Tibial nerve (tissue), 4 donors: ENCODE results near the gene SCN2B. TPM values are rescaled to one million over a fixed set of nuclear protein-coding genes. Genes with fewer than 3 reads are reported as not detected.

ENCODE experiments used
- DNase-seq, 2 donors: peaks; one replicate each; pipeline ENCODE4 v3.0.0-alpha.2; 2019; ENCODE audit warnings: low spot score in 2 of 2
- H3K27ac ChIP-seq, 4 donors: fragments of 200-600 bp; sonication (generic) in 3 of 4; one replicate each; pipeline ENCODE4 v1.5.1; 2017 to 2019; ENCODE audit warnings: mild to moderate bottlenecking in 1 of 4
- H3K27me3 ChIP-seq, 2 donors: fragments of 200-600 bp; sonication (generic) in 1 of 2; one replicate each; pipeline versions ENCODE4 v1.5.1 to v1.6.0; 2017 to 2019
- H3K36me3 ChIP-seq, 3 donors: fragments of 200-600 bp; sonication (generic); one replicate each; pipeline ENCODE4 v1.5.1; 2018 to 2019
- H3K4me1 ChIP-seq, 4 donors: fragments of 200-600 bp; sonication (generic) in 3 of 4; one replicate each; pipeline ENCODE4 v1.5.1; 2017 to 2019
- H3K4me3 ChIP-seq, 4 donors: fragments of 200-600 bp; sonication (generic) in 3 of 4; one replicate each; pipeline ENCODE4 v1.5.1; 2017 to 2019; ENCODE audit warnings: mild to moderate bottlenecking in 1 of 4, moderate library complexity in 1 of 4
- H3K9me3 ChIP-seq, 4 donors: fragments of 200-600 bp; sonication (generic) in 3 of 4; one replicate each; pipeline ENCODE4 v1.5.1; 2017 to 2019
- EP300 ChIP-seq, 2 donors: sonication (generic); formaldehyde crosslinking; IDR thresholded peaks; one replicate each; pipeline ENCODE4 v1.6.1; 2017; ENCODE audit warnings: antibody characterized with exemption in 2 of 2, mild to moderate bottlenecking in 1 of 2
- POLR2A ChIP-seq, 2 donors: fragments of 450-650 bp; IDR thresholded peaks; one replicate each; pipeline ENCODE4 v1.6.1; 2017; ENCODE audit warnings: antibody characterized with exemption in 2 of 2, mild to moderate bottlenecking in 2 of 2, moderate library complexity in 2 of 2
- WGBS, 2 donors: methylation state at CpG; one replicate each; pipeline ENCODE4 v1.1.5; 2018; 5-methylcytosine and 5-hydroxymethylcytosine counted together
- total RNA-seq, 4 donors: library from RNA; depleted of rRNA; stranded (reverse); fragments of >200 nt; gene quantifications; one replicate each; pipeline ENCODE4 v1.1.0, GENCODE V29; 2016
- TF ChIP-seq, protein P1 (sequence below), 5 experiments: fragments of 200-600 bp in 3 of 5; fragments of 450-650 bp in 2 of 5; sonication (generic) in 3 of 5; IDR thresholded peaks; one replicate each; pipeline ENCODE4 v1.5.1; 2016 to 2019; ENCODE audit warnings: antibody characterized with exemption in 5 of 5, mild to moderate bottlenecking in 3 of 5, moderate library complexity in 2 of 5

SCN2B gene
- total RNA-seq, 4 donors from 2014 or later: 0.78 to 1.3 (median 0.87) TPM; not detected in 1

GRCh38 chr11:118215765-118216164 is 39.3 kb upstream of the SCN2B start:
- no peak overlapping the region for H3K4me3 ChIP-seq
- WGBS, 2 donors: 86 to 88% methylated on average over 7 of the region's 7 CpGs
- no peaks in the 10 kb centered on the region for H3K36me3 ChIP-seq
- peak overlapping the region in 1 of 4 donors; percentile 34 for H3K27ac ChIP-seq
- TF ChIP-seq POLR2A (IDR thresholded peaks at IDR 0.05): no peak
- TF ChIP-seq EP300 (IDR thresholded peaks at IDR 0.05): no peak
- TF ChIP-seq, protein P1, sequence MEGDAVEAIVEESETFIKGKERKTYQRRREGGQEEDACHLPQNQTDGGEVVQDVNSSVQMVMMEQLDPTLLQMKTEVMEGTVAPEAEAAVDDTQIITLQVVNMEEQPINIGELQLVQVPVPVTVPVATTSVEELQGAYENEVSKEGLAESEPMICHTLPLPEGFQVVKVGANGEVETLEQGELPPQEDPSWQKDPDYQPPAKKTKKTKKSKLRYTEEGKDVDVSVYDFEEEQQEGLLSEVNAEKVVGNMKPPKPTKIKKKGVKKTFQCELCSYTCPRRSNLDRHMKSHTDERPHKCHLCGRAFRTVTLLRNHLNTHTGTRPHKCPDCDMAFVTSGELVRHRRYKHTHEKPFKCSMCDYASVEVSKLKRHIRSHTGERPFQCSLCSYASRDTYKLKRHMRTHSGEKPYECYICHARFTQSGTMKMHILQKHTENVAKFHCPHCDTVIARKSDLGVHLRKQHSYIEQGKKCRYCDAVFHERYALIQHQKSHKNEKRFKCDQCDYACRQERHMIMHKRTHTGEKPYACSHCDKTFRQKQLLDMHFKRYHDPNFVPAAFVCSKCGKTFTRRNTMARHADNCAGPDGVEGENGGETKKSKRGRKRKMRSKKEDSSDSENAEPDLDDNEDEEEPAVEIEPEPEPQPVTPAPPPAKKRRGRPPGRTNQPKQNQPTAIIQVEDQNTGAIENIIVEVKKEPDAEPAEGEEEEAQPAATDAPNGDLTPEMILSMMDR (IDR thresholded peaks at IDR 0.05): no peak
- peaks cover 0 to 48% of the 10 kb centered on the region in 2 donors for H3K27me3 ChIP-seq
- no peaks in the 10 kb centered on the region for H3K9me3 ChIP-seq
- peaks cover 0 to 4% (median 0%) of the 10 kb centered on the region in 4 donors for H3K4me1 ChIP-seq
- no peak for DNase-seq

DNA sequence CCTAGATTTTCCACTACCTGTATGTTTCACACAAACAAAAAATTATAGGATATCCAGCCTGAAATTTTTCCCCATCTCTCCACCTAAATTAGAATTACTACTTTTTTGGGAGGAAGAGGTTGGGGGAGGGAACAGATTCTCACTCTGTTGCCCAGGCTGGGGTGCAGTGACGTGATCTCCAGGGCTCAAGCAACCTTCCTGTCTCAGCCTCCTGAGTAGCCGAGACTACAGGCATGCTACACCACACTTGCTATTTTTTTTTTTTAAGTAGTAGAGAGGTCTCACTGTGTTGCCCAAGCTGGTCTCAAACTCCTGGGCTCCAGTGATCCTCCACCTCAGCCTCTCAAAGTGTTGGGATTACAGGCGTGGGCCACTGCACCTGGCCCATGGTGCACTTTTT is 38.8 kb upstream of the SCN2B start:
- 74 to 75% methylated on average over 3 of the region's 3 CpGs for WGBS, 2 donors
- peaks cover 0 to 4% (median 0%) of the 10 kb centered on the region in 4 donors for H3K4me1 ChIP-seq
- H3K27me3 ChIP-seq: peaks cover 0 to 48% of the 10 kb centered on the region in 2 donors
- peak overlapping the region in 2 of 4 donors; percentile 6 to 34 for H3K27ac ChIP-seq
- no peak for TF ChIP-seq POLR2A (IDR thresholded peaks at IDR 0.05)
- TF ChIP-seq, protein P1 (IDR thresholded peaks at IDR 0.05): no peak
- TF ChIP-seq EP300 (IDR thresholded peaks at IDR 0.05): no peak
- no peak overlapping the region for H3K4me3 ChIP-seq
- no peak for DNase-seq
- H3K9me3 ChIP-seq: no peaks in the 10 kb centered on the region
- no peaks in the 10 kb centered on the region for H3K36me3 ChIP-seq

GRCh38 chr11:118214210-118214914 is 37.9 kb upstream of the SCN2B start:
- no peak for DNase-seq
- TF ChIP-seq EP300 (IDR thresholded peaks at IDR 0.05): peak in 1 of 2 donors; percentile 47
- TF ChIP-seq, protein P1 (IDR thresholded peaks at IDR 0.05): no peak
- peaks cover 0 to 4% (median 0%) of the 10 kb centered on the region in 4 donors for H3K4me1 ChIP-seq
- H3K4me3 ChIP-seq: no peak overlapping the region
- no peaks in the 10 kb centered on the region for H3K9me3 ChIP-seq
- peaks cover 0 to 48% of the 10 kb centered on the region in 2 donors for H3K27me3 ChIP-seq
- 67 to 68% methylated on average over 6 of the region's 6 CpGs for WGBS, 2 donors
- peak overlapping the region in 2 of 4 donors; percentile 6 to 28 for H3K27ac ChIP-seq
- H3K36me3 ChIP-seq: no peaks in the 10 kb centered on the region

- Histone ChIP-seq H3K36me3 (no peaks in the 10 kb centered on the region), H3K9me3 (no peaks in the 10 kb centered on the region), H3K4me1 (peaks cover 0 to 4% (median 0%) of the 10 kb centered on the region in 4 donors), H3K4me3 (no peak overlapping the region), H3K27me3 (peaks cover 0 to 48% of the 10 kb centered on the region in 2 donors), H3K27ac (peak overlapping the region in 2 of 4 donors; percentile 6 to 28)
- WGBS, 2 donors: 87 to 95% methylated on average over 2 of the region's 2 CpGs
- no peak for TF ChIP-seq EP300 (IDR thresholded peaks at IDR 0.05)
- TF ChIP-seq POLR2A (IDR thresholded peaks at IDR 0.05): no peak
- DNase-seq: no peak
Measured at GRCh38 chr11:118213781-118214180, 37.3 kb upstream of the SCN2B start.

GRCh38 chr11:118213201-118213600 is 36.8 kb upstream of the SCN2B start:
- Histone ChIP-seq H3K36me3 (no peaks in the 10 kb centered on the region), H3K4me1 (peaks cover 0 to 4% (median 0%) of the 10 kb centered on the region in 4 donors), H3K27me3 (peaks cover 0 to 46% of the 10 kb centered on the region in 2 donors), H3K27ac (no peak overlapping the region), H3K4me3 (no peak overlapping the region), H3K9me3 (no peaks in the 10 kb centered on the region)
- DNase-seq: no peak
- TF ChIP-seq EP300 (IDR thresholded peaks at IDR 0.05) (no peak), POLR2A (IDR thresholded peaks at IDR 0.05) (no peak)
- TF ChIP-seq, protein P1 (IDR thresholded peaks at IDR 0.05): no peak
- 72 to 77% methylated on average over 4 of the region's 4 CpGs for WGBS, 2 donors
